DMS114 treated with DMSO at 0.1 percent for 48 hours (cell line): Measurements from ENCODE around the gene ATP5MC2.
A peak's percentile ranks its signal among the peaks of the same experiment; 100 is the strongest.
"Not testable (repeated sequence)": the region's sequence is repeated elsewhere in the genome, so short reads cannot be mapped to it uniquely, and the experiment has no call there.

ENCODE experiments used
- DNase-seq: peaks from one replicate; lab custom pipeline; 2025; ENCODE audit not compliant: unreplicated experiment; lab: John Stamatoyannopoulos, UW

ATP5MC2 gene

DNA sequence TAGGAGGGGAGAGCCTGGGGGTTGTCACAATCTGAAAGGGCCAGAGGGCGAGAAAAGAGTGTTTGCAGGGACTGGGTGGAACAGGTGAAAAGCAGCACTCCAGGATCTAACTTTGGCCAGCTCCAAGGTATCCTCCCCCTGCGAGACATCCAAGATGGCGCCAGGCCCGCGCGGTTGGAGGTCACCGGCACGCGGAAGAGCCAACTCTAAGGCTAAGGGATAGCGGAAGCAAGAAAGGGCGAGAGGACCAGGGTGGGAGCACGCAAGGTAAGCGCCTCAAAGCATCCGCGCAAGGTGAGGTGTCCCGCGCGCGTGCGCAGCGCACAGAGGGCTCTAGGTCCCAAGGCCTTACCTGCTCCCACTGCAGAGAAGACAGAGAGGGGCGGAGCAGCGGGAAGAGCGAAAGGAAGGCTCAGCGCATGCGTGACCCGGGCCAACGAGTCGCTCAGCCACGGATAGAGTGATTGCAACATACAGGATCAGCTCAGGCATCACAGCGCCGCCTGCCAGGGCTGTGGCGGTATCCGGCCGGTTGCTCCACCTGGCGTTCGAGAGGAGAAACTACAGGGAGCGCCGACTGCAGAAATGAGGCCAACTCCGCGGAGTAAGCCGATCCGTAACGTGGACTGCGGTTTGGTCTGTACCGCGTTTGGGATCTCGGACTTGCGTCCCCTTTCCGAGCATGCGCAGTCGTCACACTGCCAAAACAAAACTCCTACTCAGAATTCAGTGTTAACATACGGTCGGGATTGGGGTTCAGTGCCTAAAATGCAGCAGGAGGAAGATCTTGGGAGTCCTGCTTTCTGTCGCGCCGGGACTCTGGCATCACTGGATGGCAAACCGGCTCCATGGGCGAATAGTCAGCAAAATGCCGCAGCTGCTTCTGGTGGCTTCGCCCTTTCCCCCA lies at the start of gene ATP5MC2:
Gene ATP5MC2 (minus strand): TSS at position 383 of the 907 bp plus-strand sequence. CDS start 3,469 bp downstream, outside the sequence.
- DNase-seq, result peak; percentile 99

DNA sequence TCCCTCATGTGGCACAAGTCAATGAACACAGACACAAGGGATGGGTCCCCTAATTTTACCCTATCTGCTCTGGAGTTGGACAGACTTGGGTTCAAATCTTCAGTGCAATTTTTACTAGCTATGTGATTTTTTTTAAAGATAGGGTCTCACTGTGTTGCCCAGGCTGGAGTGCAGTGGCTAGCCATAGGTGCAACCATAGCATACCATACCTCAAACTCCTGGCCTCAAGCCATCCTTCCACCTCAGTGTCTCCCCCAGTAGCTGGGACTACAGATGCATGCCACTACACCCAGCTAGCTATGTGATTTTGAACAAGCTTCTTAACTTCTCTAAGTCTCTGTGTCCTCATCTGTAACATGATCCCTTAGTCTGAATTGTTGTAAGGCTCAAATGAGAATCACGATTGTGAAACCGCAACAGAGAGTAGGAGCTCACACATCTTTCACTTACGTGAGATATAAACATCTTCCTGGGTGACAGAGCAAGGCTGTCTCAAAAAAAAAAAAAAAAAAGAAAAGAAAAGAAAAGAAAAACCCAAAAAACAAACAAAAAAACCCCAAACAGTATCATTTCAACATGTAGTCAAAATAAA lies 46.7 kb upstream of the ATP5MC2 start:
- no peak for DNase-seq

- no peak for DNase-seq
Observed at GRCh38 chr12:53720946-53721345, 45.1 kb upstream of the ATP5MC2 start.

- no peak for DNase-seq
Observed at GRCh38 chr12:53719649-53720048, 43.8 kb upstream of the ATP5MC2 start.

GRCh38 chr12:53718567-53718966 lies 42.7 kb upstream of the ATP5MC2 start:
- not testable (repeated sequence) for DNase-seq

- DNase-seq, result no peak
Observed at GRCh38 chr12:53717319-53717718, 41.4 kb upstream of the ATP5MC2 start.

DNA sequence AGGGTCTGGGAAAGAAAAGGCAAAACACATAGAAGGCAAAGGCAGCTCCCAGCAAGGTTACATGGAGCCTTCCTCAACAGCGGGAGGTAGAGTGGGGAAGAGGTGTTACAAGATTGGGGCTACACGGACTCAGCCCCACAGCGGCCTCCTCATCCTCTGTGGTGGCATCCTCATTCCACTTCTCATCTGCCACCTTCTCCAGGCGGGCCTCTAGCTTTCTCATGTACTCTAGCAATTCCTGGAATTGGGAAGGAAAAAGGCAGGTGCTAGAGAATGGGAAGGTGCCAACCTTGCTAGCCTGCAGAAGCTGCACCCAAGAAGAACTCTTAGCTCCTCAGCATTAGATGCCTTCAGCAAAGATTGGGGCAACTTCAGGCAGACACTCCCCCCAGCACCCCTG lies 38.1 kb upstream of the ATP5MC2 start:
- no peak for DNase-seq

GRCh38 chr12:53713516-53713915 lies 37.6 kb upstream of the ATP5MC2 start:
- no peak for DNase-seq

GRCh38 chr12:53712059-53712643 lies 36.3 kb upstream of the ATP5MC2 start:
- no peak for DNase-seq

- no peak for DNase-seq
Observed at GRCh38 chr12:53710091-53710490, 34.2 kb upstream of the ATP5MC2 start.

DNA sequence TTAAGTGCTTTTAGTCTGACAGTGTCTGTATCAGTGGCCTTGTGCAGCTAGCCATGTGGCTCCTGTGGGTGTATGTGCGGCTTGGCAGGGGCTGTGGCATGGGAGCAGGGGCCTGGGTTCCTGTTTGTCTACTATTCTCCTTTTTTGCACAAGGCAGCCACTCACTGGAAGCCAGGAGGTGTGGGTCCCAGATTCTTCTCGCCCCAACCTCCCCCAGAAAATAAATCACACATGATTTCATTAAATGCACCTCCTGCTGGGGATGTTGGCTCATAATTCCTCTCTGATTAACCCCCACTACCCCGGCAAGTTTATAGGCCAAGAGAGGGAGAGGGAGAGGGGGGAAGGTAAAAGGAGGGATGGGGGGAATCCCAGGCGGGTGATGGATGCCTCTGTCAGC lies 33.8 kb upstream of the ATP5MC2 start:
- DNase-seq, result no peak

DNA sequence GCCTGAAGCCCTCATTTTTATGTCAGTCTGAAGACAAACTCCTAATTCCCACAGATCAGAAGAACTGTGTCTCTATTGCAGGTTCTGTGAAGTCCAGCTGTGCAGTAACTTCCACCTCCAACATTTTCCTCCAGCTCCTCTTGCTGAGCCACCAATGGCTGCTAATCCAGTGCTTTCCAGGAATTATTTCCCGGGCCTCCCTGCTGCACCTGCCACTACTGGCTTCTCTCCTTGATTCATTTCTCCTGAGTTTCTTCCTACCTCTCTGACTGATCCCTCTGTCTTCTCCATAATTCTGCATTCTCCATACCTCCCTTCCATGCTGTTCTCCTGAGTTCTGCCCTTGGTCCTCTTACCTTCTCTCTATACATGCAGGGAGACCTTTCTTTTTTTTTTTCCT lies 30.2 kb upstream of the ATP5MC2 start:
- no peak for DNase-seq

DNA sequence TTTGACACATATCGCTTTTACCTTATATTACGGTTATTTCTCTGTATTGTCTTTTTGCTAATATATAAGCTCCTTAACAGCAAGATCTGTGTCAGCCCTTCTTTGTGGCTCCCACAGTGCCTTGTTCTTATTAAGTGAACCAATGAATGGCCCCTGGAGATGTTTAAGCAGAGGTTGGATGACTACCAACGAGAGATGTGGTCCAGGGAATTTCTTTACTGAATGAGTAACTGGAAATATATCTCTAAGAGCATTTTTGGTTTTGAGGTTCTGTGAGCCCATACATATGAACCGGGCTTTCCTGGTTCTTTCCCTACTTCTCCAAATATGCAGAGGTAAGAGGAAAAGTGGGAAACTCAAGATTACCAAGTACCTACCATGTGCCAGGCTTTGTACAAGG lies 27.9 kb upstream of the ATP5MC2 start:
- DNase-seq, result no peak

DNA sequence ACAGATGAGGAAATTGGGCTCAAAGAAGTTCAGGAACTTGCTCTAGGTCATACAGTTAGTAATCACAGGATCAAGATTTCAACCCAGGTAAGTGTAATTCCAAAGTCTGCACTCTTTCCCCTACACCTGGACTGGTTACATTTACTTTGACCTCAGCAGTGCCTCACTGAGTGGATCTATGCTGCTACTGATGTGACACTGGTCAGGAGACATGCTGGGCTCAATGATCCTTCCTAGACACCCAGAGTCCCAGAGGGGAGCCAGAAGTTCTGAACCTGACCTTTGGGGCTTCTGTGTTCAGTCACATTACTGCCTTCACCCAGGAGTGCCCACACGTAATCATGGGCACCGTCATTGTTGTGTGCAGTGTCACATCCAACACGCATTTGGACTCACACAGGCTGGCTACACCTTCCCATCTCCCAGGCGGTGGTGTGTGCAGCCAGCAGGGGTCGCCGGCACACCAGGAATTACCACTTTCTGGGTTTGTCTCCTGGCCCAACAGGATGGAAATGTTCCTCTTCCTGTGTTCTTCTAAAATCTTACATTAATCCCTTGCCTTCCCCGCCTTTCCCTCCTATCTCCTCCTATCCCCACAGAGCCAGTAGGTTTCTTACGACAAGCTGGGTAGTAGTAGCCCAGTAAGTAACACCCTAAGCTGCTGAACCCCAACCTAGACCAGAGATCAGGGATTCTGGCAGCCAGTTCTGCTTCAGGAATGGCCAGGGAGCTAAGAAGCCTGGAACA lies 25.8 kb upstream of the ATP5MC2 start:
- peak; percentile 67 for DNase-seq

- DNase-seq, result no peak
Observed at GRCh38 chr12:53700567-53700966, 24.7 kb upstream of the ATP5MC2 start.

DNA sequence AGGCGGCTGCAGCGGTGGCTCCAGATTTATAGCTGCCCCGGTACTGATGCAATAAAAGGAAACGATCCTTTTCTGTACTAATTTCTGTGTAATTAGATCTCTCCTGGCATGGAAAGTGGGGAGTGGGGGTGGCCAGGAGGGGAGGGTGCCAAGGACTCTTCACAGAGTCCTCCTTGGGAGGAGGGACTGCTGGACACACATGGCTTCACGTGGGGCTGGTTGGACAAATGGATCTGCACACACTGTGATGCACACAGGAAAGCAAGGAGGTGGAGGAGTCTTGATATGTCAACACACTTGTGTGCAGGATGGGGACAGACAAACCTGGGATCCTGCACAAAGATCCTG lies 23.8 kb upstream of the ATP5MC2 start:
- DNase-seq, result no peak

- no peak for DNase-seq
Observed at GRCh38 chr12:53698948-53699677, 23.2 kb upstream of the ATP5MC2 start.

DNA sequence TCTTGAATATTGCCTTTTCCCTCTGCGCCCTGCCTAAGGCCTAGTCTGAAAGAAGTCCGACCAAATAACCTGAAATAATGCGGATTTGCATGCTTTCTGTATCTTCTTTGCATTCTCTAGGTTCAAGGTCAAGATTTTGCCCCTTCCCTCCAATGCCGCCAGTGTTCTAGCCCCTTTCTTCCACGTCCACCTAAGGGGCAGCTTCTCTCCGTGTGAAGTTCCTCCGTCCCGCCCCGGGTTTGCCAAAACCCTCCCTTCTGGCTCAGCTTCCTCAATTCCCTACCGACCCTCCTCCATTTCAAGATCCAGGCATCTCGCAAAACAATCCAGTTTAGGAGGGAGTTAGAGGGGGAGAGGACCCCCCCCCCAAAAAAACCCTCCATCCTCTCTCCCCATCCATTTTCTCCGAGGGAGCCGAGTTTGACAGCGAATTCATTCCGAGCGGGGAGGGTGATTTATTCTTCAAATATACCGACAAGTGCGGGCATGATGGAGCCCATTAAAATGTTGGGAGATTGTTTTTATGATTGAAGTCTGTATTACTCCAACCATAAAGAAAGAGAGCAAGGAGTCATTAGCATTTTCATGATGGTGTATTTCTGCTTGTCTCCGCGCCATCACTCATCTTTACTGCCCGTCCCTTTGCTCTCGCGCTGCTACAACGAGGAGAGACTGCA lies 20.9 kb upstream of the ATP5MC2 start:
- DNase-seq, result no peak

- DNase-seq, result peak; percentile 66
Observed at GRCh38 chr12:53696285-53696654, 20.4 kb upstream of the ATP5MC2 start.
